ENCODE measurements around the gene TTL. TPM values are rescaled to one million over a fixed set of nuclear protein-coding genes. Genes with fewer than 3 reads are reported as not detected.

The TTL gene
- polyA plus RNA-seq, 1 of the 3 experiments (the other 2 are of a cell fraction), result 15.4 TPM

GRCh38 chr2:112583497-112584133 lies 101.7 kb downstream of the TTL start (continued):
- TF ChIP-seq, protein P1, sequence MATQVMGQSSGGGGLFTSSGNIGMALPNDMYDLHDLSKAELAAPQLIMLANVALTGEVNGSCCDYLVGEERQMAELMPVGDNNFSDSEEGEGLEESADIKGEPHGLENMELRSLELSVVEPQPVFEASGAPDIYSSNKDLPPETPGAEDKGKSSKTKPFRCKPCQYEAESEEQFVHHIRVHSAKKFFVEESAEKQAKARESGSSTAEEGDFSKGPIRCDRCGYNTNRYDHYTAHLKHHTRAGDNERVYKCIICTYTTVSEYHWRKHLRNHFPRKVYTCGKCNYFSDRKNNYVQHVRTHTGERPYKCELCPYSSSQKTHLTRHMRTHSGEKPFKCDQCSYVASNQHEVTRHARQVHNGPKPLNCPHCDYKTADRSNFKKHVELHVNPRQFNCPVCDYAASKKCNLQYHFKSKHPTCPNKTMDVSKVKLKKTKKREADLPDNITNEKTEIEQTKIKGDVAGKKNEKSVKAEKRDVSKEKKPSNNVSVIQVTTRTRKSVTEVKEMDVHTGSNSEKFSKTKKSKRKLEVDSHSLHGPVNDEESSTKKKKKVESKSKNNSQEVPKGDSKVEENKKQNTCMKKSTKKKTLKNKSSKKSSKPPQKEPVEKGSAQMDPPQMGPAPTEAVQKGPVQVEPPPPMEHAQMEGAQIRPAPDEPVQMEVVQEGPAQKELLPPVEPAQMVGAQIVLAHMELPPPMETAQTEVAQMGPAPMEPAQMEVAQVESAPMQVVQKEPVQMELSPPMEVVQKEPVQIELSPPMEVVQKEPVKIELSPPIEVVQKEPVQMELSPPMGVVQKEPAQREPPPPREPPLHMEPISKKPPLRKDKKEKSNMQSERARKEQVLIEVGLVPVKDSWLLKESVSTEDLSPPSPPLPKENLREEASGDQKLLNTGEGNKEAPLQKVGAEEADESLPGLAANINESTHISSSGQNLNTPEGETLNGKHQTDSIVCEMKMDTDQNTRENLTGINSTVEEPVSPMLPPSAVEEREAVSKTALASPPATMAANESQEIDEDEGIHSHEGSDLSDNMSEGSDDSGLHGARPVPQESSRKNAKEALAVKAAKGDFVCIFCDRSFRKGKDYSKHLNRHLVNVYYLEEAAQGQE (IDR thresholded peaks at IDR 0.05; ENCODE audit: low read depth, low read length), result no peak

- H3K36me3 ChIP-seq (replicated peaks in 1 of 2; ENCODE audit: control insufficient read depth in 1 of 2, insufficient read depth in 2 of 2, low read length in 1 of 2), result peaks cover 6 to 18% of the 10 kb centered on the region in 2 experiments
- peak within 1 kb of the TSS; percentile 78 to 83 for H3K4me3 ChIP-seq (ENCODE audit: low read depth in 2 of 2, low read length in 1 of 2)
- H4K20me1 ChIP-seq (ENCODE audit: insufficient read depth), result no peaks in the 10 kb centered on the region
- H3K4me1 ChIP-seq (ENCODE audit: control insufficient read depth in 1 of 2, insufficient read depth in 2 of 2, low read depth in 1 of 2, low read length in 1 of 2), result peaks cover 12 to 31% of the 10 kb centered on the region in 2 experiments; a peak in 3 of 4 replicates
- peak within 1 kb of the TSS; percentile 97 to 98 for H3K27ac ChIP-seq (ENCODE audit: low read depth in 2 of 2, low read length in 1 of 2)
- no peaks in the 10 kb centered on the region for H3K27me3 ChIP-seq (ENCODE audit: insufficient read depth)
- 3% methylated on average over 43 of the region's 54 CpGs for WGBS (ENCODE audit: low lambda C conversion rate)
- peak within 1 kb of the TSS; percentile 89 for H3K4me2 ChIP-seq
- no peaks in the 10 kb centered on the region for H3K9me3 ChIP-seq
- peaks cover 25% of the 10 kb centered on the region for H3F3A ChIP-seq (replicated peaks; ENCODE audit: insufficient read depth)
- H3K9me2 ChIP-seq, result no peaks in the 10 kb centered on the region
- H3K9ac ChIP-seq, result peak within 1 kb of the TSS; percentile 90
- DNase-seq, result peak; percentile 87
- peak within 1 kb of the TSS; percentile 93 for H2AFZ ChIP-seq (ENCODE audit: low read depth)
- CTCF ChIA-PET, result interaction anchor here (0.6 to 3.7 kb wide), 22 partner anchors 11 to 537 kb away, joined by 3 to 28 read pairs (median 5); partner anchors contain the start of gene ZC3H8
- POLR2A ChIA-PET, result interaction anchor here (0.6 to 1.4 kb wide), 5 partner anchors 15 to 329 kb away, joined by 3 to 6 read pairs (median 5); partner anchors contain the start of gene ZC3H8
- H3K79me2 ChIP-seq (ENCODE audit: insufficient read depth), result peaks cover 11% of the 10 kb centered on the region
- no peak for TF ChIP-seq RAD21 (IDR thresholded peaks at IDR 0.05; ENCODE audit: low read length)
- no peak for TF ChIP-seq EZH2phosphoT487 (IDR thresholded peaks at IDR 0.05; ENCODE audit: borderline replicate concordance, low read depth)
- peak; percentile 82; the same call in 1 of the 2 replicates for TF ChIP-seq MXI1 (IDR thresholded peaks at IDR 0.05; ENCODE audit: low read depth, low read length)
- TF ChIP-seq POLR2AphosphoS5 (IDR thresholded peaks at IDR 0.05; ENCODE audit: low read depth, low read length), result peak; percentile 84
- no peak for TF ChIP-seq RFX5 (IDR thresholded peaks at IDR 0.05; ENCODE audit: low read length)
- TF ChIP-seq JUND (IDR thresholded peaks at IDR 0.05), result no peak
- peak; percentile 66 for TF ChIP-seq CHD2 (IDR thresholded peaks at IDR 0.05; ENCODE audit: low read length, partially characterized antibody)
- peak; percentile 1; the same call in 1 of the 2 replicates for TF ChIP-seq ZBTB33 (IDR thresholded peaks at IDR 0.05; ENCODE audit: borderline replicate concordance, low read depth)
- peak; percentile 36; the same call in 1 of the 2 replicates for TF ChIP-seq TCF12 (IDR thresholded peaks at IDR 0.05)
- TF ChIP-seq FOSL2 (IDR thresholded peaks at IDR 0.05; ENCODE audit: borderline replicate concordance, low read depth), result no peak
- TF ChIP-seq FOXM1 (IDR thresholded peaks at IDR 0.05; ENCODE audit: low read depth), result no peak
- peak; percentile 92 for TF ChIP-seq TAF1 (IDR thresholded peaks at IDR 0.05; ENCODE audit: borderline replicate concordance, low read depth, low read length)
- TF ChIP-seq, protein P2, sequence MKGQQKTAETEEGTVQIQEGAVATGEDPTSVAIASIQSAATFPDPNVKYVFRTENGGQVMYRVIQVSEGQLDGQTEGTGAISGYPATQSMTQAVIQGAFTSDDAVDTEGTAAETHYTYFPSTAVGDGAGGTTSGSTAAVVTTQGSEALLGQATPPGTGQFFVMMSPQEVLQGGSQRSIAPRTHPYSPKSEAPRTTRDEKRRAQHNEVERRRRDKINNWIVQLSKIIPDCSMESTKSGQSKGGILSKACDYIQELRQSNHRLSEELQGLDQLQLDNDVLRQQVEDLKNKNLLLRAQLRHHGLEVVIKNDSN (IDR thresholded peaks at IDR 0.05; ENCODE audit: borderline replicate concordance, low read depth), result no peak
- TF ChIP-seq RXRA (IDR thresholded peaks at IDR 0.05; ENCODE audit: borderline replicate concordance, low read depth), result no peak
- TF ChIP-seq RCOR1 (IDR thresholded peaks at IDR 0.05; ENCODE audit: low read length), result no peak
- TF ChIP-seq TEAD4 (IDR thresholded peaks at IDR 0.05; ENCODE audit: borderline replicate concordance, insufficient read depth), result no peak
- TF ChIP-seq, protein P3, sequence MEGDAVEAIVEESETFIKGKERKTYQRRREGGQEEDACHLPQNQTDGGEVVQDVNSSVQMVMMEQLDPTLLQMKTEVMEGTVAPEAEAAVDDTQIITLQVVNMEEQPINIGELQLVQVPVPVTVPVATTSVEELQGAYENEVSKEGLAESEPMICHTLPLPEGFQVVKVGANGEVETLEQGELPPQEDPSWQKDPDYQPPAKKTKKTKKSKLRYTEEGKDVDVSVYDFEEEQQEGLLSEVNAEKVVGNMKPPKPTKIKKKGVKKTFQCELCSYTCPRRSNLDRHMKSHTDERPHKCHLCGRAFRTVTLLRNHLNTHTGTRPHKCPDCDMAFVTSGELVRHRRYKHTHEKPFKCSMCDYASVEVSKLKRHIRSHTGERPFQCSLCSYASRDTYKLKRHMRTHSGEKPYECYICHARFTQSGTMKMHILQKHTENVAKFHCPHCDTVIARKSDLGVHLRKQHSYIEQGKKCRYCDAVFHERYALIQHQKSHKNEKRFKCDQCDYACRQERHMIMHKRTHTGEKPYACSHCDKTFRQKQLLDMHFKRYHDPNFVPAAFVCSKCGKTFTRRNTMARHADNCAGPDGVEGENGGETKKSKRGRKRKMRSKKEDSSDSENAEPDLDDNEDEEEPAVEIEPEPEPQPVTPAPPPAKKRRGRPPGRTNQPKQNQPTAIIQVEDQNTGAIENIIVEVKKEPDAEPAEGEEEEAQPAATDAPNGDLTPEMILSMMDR (IDR thresholded peaks at IDR 0.05), result 0 out of 2 replicates have a peak, but pooled peaks have one; percentile 6
- TF ChIP-seq IRF3 (IDR thresholded peaks at IDR 0.05; ENCODE audit: low read depth, low read length), result no peak
Observed at GRCh38 chr2:112584134-112584890, 102.4 kb downstream of the TTL start, which contains the start of gene CHCHD5. TSS of gene CHCHD5 (plus strand) at chr2:112584609. CDS start at chr2:112584648, 39 bp downstream.

Data from SK-N-SH (cell line).